ENCODE results near the gene FNDC3B. TPM values are rescaled to one million over a fixed set of nuclear protein-coding genes. Genes with fewer than 3 reads are reported as not detected.

Gene FNDC3B
- total and polyA plus RNA-seq, 2 donors from 2014 or later: 11.8 to 185 TPM

DNA sequence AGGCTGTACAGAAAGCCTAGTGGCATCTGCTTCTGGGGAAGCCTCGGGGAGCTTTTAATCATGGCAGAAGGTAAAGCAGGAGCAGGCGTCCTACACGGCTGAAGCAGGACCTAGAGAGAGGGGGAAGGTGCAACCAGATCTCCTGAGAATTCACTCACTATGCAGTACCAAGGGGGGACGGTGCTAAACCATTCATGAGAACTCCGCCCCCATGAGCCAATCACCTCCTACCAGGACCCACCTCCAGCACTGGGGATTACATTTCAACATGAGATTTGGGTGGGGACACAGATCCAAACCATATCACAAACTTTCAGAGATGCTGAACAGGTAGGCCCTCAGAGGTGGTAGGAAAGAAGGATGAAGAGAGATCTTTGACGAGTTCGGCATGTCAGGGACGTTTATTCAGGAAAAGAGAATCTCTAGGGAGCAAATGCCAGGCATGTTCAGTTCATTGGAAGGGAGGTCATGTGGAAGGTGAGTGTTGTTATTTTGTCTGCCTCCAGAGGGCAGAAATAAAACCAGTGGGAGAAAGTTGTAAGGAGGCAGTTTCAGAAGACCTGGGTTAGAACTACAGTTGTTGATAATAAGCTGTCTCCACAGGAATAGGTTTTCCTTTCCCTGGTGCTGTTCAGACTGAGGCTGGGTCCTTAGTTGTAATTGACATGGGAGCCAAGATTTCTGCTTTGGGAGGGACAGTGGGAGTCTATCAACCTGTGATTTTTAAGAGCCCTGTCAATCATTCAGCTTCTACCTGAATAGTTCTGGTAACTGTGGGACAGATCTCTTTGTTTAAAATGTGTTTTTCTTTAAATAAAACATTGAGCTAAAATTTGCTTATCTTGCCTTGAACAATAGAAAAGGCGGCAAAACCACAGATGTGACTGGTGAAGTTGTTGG, 4.3 kb upstream of the FNDC3B start:
- intact Hi-C loops (cut with DNase I): no loop called here
- H3K4me1 ChIP-seq (ENCODE audit: control insufficient read depth in 2 of 3, insufficient read depth in 2 of 3, low read depth in 1 of 3, low read length in 3 of 3): peaks cover 0 to 2% (median 0%) of the 10 kb centered on the region in 3 donors
- DNase-seq (peak in 2 of 5 donors; percentile 10 to 27), FAIRE-seq (no peak)
- H3K9ac ChIP-seq (ENCODE audit: low read length in 3 of 3): no peak overlapping the region
- H3K27ac ChIP-seq (ENCODE audit: low read depth in 2 of 2, low read length in 2 of 2): no peak overlapping the region
- no peaks in the 10 kb centered on the region for H3K36me3 ChIP-seq (ENCODE audit: control insufficient read depth in 2 of 3, insufficient read depth in 3 of 3, low read length in 3 of 3)
- no peaks in the 10 kb centered on the region for H3K9me3 ChIP-seq (ENCODE audit: control insufficient read depth in 2 of 3, insufficient read depth in 1 of 3, low read length in 3 of 3)
- TF ChIP-seq, protein P1, sequence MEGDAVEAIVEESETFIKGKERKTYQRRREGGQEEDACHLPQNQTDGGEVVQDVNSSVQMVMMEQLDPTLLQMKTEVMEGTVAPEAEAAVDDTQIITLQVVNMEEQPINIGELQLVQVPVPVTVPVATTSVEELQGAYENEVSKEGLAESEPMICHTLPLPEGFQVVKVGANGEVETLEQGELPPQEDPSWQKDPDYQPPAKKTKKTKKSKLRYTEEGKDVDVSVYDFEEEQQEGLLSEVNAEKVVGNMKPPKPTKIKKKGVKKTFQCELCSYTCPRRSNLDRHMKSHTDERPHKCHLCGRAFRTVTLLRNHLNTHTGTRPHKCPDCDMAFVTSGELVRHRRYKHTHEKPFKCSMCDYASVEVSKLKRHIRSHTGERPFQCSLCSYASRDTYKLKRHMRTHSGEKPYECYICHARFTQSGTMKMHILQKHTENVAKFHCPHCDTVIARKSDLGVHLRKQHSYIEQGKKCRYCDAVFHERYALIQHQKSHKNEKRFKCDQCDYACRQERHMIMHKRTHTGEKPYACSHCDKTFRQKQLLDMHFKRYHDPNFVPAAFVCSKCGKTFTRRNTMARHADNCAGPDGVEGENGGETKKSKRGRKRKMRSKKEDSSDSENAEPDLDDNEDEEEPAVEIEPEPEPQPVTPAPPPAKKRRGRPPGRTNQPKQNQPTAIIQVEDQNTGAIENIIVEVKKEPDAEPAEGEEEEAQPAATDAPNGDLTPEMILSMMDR (IDR thresholded peaks at IDR 0.05; ENCODE audit: borderline replicate concordance, extremely low read depth, insufficient read depth): peak; percentile 63
- H3K27me3 ChIP-seq (ENCODE audit: control insufficient read depth, insufficient read depth, low read length): no peaks in the 10 kb centered on the region
- no peak overlapping the region for H3K4me3 ChIP-seq (ENCODE audit: low read length in 3 of 3)

DNA sequence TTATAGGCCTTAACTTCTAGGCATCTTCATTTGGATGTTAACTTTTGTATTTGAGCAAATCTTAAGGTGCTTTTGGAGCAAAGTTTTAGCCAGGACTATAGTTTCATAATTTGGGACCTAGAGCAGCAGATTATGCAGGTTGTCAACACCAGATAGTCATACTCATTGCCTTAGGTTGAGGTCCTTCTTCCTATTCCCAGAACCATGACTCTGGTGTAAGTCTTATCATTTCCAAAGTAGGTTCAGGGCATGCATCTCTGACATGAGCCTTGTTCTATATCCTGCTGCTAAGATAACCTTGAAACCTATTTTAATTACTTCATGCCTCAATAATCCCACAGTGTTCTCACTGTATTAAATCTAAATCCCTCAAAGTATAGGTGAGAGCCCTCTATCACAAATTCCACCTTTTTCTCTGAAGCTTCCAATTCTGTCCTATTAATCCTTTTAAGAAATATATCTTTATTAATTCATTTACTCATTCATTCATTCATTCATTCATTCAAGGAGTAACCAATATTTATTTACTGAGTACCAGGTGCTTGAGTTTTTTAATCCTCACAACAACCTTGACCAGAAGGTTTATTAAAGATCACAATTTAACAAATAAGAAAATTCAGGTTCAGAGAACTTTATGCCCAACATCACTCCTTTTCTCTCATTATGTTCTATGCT, 2.7 kb upstream of the FNDC3B start:
- FAIRE-seq: no peak

DNA sequence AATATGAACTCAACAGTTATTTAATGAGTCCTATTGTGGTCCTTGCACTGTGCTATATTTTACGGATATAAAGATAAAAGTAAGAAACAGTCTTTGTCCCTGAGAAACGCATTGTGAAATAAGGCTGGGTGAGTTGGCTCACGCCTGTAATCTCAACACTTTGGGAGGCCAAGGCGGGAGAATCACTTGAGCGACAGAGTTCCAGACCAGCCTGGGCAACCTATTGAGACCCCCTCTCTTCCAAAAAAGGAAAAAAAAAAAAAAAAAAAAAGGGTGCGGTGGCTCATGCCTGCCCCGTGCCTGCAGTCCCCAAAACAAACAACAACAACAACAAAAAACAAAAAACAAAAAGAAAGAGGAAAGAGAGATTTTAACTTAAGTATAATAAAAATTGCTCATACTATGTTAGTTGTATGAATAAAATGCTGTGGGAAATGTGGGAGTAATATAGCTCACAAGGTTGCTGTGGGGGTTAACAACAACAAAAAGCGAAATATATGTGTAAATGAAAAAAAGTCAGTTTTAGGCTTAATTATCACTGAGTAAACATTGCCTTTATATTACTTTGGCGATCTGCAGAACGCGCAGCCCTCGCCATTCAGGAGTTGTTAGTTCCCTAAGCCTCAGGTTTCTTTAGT, 461 bp upstream of the FNDC3B start:
- Histone ChIP-seq H3K9ac (ENCODE audit: low read length in 3 of 3) (peak overlapping the region in 2 of 3 donors; percentile 57 to 84), H3K27ac (ENCODE audit: low read depth in 2 of 2, low read length in 2 of 2) (peak overlapping the region; percentile 98), H3K36me3 (ENCODE audit: control insufficient read depth in 2 of 3, insufficient read depth in 3 of 3, low read length in 3 of 3) (no peaks in the 10 kb centered on the region), H3K27me3 (ENCODE audit: control insufficient read depth, insufficient read depth, low read length) (no peaks in the 10 kb centered on the region), H3K4me1 (ENCODE audit: control insufficient read depth in 2 of 3, insufficient read depth in 2 of 3, low read depth in 1 of 3, low read length in 3 of 3) (peaks cover 0 to 8% (median 2%) of the 10 kb centered on the region in 3 donors), H3K4me3 (ENCODE audit: low read length in 3 of 3) (peak overlapping the region; percentile 69 to 79 (median 76)), H3K9me3 (ENCODE audit: control insufficient read depth in 2 of 3, insufficient read depth in 1 of 3, low read length in 3 of 3) (no peaks in the 10 kb centered on the region)
- FAIRE-seq: no peak
- TF ChIP-seq, protein P1 (IDR thresholded peaks at IDR 0.05; ENCODE audit: borderline replicate concordance, extremely low read depth, insufficient read depth): no peak
- peak in 2 of 5 donors; percentile 11 to 25 for DNase-seq
- intact Hi-C loops (cut with DNase I): no loop called here

More for the DNA sequence above, 2.7 kb upstream of the FNDC3B start:
- Histone ChIP-seq H3K36me3 (ENCODE audit: control insufficient read depth in 2 of 3, insufficient read depth in 3 of 3, low read length in 3 of 3) (no peaks in the 10 kb centered on the region), H3K27ac (ENCODE audit: low read depth in 2 of 2, low read length in 2 of 2) (no peak overlapping the region), H3K4me3 (ENCODE audit: low read length in 3 of 3) (no peak overlapping the region), H3K9me3 (ENCODE audit: control insufficient read depth in 2 of 3, insufficient read depth in 1 of 3, low read length in 3 of 3) (no peaks in the 10 kb centered on the region), H3K27me3 (ENCODE audit: control insufficient read depth, insufficient read depth, low read length) (no peaks in the 10 kb centered on the region), H3K4me1 (ENCODE audit: control insufficient read depth in 2 of 3, insufficient read depth in 2 of 3, low read depth in 1 of 3, low read length in 3 of 3) (peaks cover 0 to 2% (median 0%) of the 10 kb centered on the region in 3 donors), H3K9ac (ENCODE audit: low read length in 3 of 3) (no peak overlapping the region)
- TF ChIP-seq, protein P1 (IDR thresholded peaks at IDR 0.05; ENCODE audit: borderline replicate concordance, extremely low read depth, insufficient read depth): no peak
- intact Hi-C loops (cut with DNase I): no loop called here
- no peak for DNase-seq
